DOHH2 (cell line): ENCODE measurements around the gene HK3.

Source experiments
- CTCF ChIP-seq: fragments of 200-600 bp; sonication (generic); IDR thresholded peaks from one replicate; pipeline ENCODE4 v1.5.1; 2014; ENCODE audit warnings: antibody characterized with exemption, mild to moderate bottlenecking, low read depth, low read length; ENCODE audit not compliant: poor library complexity, severe bottlenecking
- EZH2phosphoT487 ChIP-seq: fragments of 200-600 bp; sonication (generic); IDR thresholded peaks from 2 replicates; pipeline ENCODE4 v1.6.1; 2017; ENCODE audit warnings: borderline replicate concordance, mild to moderate bottlenecking, antibody characterized with exemption, low read length, moderate library complexity, mixed read lengths

DNA sequence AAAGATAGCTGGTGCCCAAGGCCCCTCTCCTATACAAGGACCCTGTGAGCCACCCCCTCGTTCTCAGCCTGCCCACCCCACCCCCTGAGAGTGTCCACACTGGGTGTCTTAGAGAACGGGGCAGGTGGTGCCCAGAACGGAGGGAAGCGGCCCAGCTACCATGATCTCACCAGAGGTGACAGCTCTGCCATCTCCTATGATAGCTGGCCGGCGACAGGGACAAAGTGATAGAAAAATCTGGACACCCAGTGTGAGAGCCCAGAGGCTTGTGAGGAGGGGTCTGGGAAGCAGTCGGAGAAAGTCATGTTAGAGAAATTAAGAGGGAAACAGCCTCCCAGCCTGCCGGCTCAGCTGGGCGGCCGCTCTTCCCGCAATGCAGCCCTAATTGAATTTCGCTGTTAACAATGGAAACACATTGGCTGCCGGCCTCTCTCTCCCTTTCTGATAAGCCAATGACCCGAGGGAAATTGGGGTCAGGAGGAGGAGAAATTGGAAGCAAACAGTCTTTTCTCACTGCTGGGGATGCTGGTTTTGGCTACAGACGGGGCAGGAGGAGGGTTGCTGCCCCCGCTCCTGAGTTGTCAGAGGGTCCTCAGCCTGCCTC, 32.3 kb downstream of the HK3 start:
- TF ChIP-seq CTCF (no peak), EZH2phosphoT487 (no peak)
